ENCODE data around the gene MDGA2.

Gene MDGA2

DNA sequence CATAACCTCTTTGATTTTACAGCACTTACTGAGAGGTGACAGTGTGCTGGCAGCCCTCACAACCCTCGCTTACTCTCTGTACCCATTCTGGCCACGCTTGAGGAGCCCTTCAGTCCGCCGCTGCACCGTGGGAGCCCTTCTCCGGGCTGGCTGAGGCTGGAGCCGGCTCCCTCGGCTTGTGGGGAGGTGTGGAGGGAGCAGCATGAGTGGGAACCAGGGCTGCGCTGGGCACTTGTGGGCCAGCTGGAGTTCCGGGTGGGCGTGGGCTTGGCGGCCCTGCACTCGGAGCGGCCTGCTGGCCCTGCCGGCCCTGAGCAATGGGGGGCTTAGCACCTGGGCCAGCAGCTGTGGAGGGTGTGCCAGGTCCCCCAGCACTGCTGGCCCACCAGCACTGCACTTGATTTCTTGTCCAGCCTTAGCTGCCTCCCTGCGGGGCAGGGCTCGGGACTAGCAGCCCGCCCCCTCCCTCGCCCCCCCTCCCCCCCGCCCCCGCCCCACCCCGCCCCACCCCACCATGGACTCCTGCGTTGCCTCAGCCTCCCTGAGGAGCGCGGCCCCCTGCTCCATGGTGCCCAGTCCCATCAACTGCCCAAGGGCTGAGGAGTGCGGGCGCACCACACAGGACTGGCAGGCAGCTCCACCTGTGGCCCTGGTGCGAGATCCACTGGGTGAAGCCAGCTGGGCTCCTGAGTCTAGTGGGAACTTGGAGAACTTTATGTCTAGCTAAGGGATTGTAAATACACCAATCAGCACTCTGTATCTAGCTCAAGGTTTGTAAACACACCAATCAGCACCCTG lies 9.9 kb downstream of the MDGA2 start:
- TF ChIP-seq, protein P1, sequence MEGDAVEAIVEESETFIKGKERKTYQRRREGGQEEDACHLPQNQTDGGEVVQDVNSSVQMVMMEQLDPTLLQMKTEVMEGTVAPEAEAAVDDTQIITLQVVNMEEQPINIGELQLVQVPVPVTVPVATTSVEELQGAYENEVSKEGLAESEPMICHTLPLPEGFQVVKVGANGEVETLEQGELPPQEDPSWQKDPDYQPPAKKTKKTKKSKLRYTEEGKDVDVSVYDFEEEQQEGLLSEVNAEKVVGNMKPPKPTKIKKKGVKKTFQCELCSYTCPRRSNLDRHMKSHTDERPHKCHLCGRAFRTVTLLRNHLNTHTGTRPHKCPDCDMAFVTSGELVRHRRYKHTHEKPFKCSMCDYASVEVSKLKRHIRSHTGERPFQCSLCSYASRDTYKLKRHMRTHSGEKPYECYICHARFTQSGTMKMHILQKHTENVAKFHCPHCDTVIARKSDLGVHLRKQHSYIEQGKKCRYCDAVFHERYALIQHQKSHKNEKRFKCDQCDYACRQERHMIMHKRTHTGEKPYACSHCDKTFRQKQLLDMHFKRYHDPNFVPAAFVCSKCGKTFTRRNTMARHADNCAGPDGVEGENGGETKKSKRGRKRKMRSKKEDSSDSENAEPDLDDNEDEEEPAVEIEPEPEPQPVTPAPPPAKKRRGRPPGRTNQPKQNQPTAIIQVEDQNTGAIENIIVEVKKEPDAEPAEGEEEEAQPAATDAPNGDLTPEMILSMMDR (IDR thresholded peaks at IDR 0.05; ENCODE audit: extremely low read depth, insufficient read depth, missing control alignments) = no peak
- in situ Hi-C loops (cut with MboI; ENCODE audit: low pct_unique_long_range_greater_than_20kb, low sequenced_read_pairs, unreplicated experiment) = no loop called here
- no peak for DNase-seq (ENCODE audit: low spot score)

DNA sequence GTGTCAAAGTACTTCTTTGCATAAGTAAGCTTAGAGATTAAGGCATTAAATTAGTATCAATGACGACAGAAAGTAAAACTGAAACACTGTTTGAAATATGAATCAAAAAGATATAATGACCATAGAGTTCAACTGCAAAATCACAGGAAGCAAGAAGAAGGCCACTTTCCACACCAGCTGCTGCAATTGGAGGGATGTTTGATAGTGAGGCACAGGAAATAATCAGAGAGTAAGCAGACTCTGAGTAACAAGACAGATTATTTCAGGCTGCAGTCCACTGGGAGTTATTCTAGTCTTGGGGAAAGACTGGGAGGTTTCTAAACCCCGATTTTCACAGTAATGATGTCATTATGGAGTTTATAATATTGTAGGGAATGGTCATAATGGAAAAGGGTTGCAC lies 12.9 kb downstream of the MDGA2 start:
- in situ Hi-C loops (cut with MboI; ENCODE audit: low pct_unique_long_range_greater_than_20kb, low sequenced_read_pairs, unreplicated experiment) = no loop called here
- no peak for DNase-seq (ENCODE audit: low spot score)

DNA sequence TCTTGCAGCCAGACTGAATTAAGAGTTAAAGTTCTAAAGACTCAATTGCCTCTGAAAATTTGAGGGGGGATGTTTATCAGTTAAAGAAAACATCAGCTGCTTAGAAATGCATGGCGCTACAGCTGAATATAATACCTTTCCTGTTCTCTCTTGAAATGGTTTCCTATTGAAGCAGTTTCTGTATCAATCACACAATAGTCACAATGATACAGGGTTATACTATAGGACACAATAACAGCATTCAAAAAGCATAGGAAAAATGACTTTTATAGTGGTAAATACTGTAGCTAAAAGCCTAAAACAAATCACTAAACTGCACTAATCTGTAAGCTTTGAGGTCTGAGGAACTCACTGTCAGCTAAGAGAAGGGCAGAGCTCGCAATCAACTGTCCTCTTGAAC lies 15.2 kb downstream of the MDGA2 start:
- TF ChIP-seq, protein P1 (IDR thresholded peaks at IDR 0.05; ENCODE audit: extremely low read depth, insufficient read depth, missing control alignments) = no peak
- in situ Hi-C loops (cut with MboI; ENCODE audit: low pct_unique_long_range_greater_than_20kb, low sequenced_read_pairs, unreplicated experiment) = no loop called here
- DNase-seq (ENCODE audit: low spot score) = no peak

More for the DNA sequence above, 12.9 kb downstream of the MDGA2 start:
- TF ChIP-seq, protein P1 (IDR thresholded peaks at IDR 0.05; ENCODE audit: extremely low read depth, insufficient read depth, missing control alignments) = no peak

DNA sequence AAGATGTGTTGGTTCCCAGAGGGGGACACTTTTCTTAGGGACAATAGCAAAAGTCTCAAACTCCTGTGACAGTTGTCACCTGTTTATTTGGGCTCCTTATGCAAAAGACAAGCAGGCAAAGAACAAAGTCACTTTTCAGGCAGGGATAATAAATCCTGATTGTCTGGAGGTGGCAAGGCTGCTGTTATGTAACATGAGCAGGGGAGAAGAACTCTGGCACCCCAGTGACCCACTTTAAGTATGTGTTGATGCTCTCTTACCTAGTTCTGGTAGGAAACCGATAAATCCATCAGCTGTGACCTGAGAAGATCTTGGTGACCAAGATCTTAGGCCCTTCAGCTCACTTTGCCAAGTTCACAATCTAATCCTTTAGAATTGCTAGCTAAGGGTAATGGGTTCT lies 17.4 kb downstream of the MDGA2 start:
- TF ChIP-seq, protein P1 (IDR thresholded peaks at IDR 0.05; ENCODE audit: extremely low read depth, insufficient read depth, missing control alignments) = no peak
- in situ Hi-C loops (cut with MboI; ENCODE audit: low pct_unique_long_range_greater_than_20kb, low sequenced_read_pairs, unreplicated experiment) = no loop called here
- DNase-seq (ENCODE audit: low spot score) = no peak

DNA sequence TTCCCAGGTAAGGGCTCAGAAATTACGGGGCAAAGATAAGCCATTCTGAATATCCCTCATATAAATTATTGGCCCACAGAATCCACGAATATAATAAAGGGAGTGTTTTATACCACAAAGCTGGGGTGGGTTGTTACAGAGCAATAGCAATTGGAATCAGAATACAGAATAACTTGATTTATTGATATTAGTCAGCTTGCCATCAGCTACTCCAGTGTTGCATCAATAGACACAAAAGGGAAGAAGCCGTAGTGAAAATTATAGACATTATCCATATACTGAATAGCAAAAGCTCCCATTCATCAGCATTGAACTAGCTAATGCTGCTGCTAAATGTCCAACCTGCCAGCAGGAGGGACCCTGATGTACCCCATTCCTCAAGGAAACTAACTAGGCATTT lies 18.3 kb downstream of the MDGA2 start:
- no peak for DNase-seq (ENCODE audit: low spot score)
- TF ChIP-seq, protein P1 (IDR thresholded peaks at IDR 0.05; ENCODE audit: extremely low read depth, insufficient read depth, missing control alignments) = no peak
- in situ Hi-C loops (cut with MboI; ENCODE audit: low pct_unique_long_range_greater_than_20kb, low sequenced_read_pairs, unreplicated experiment) = no loop called here

DNA sequence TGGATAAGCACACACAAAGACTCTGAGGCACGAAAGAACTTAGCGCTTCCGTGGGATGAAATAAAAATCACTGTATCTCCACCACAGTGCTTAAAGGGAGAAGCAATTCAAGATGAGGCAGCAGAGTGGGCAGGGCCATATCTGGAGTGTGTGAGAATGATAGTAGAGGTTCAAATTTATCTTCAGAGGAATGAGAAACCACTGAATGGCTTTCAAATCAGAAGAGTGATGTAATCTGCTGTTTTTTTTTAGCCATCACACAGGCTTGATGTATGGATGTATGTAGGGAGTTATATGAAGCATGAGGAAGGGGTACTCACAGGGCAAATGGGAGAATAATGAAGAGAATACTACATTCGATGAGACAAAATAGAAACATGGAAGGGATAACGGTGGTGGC lies 24.1 kb downstream of the MDGA2 start:
- TF ChIP-seq, protein P1 (IDR thresholded peaks at IDR 0.05; ENCODE audit: extremely low read depth, insufficient read depth, missing control alignments) = no peak
- no peak for DNase-seq (ENCODE audit: low spot score)
- in situ Hi-C loops (cut with MboI; ENCODE audit: low pct_unique_long_range_greater_than_20kb, low sequenced_read_pairs, unreplicated experiment) = no loop called here
